GM12801 (cell line): ENCODE data around the gene RALGAPA1.

ENCODE experiments used
- TF ChIP-seq, protein P1 (sequence below): IDR thresholded peaks from one replicate; pipeline ENCODE4 v1.5.1; 2011; ENCODE audit warnings: control low read depth; ENCODE audit not compliant: insufficient read length; ENCODE audit errors: extremely low read depth

RALGAPA1 gene

DNA sequence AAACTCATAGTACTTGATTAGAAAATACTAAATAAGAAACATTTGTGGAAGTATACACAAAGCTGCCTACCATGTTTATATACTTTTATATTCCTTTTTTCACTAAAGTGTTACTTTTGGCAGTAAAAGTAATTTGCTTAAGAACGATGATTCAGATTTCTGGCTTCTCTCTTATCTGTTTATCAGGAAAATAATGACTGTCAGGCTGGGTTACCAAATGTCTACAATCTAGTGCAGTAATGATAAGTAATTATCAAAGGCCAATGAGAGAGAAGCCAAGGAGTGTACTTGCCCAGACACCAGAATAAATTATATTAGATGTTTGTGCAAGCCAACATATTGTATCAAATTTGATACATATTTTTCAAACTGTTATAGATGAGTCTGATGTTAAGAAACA lies 113.4 kb downstream of the RALGAPA1 start:
- TF ChIP-seq, protein P1, sequence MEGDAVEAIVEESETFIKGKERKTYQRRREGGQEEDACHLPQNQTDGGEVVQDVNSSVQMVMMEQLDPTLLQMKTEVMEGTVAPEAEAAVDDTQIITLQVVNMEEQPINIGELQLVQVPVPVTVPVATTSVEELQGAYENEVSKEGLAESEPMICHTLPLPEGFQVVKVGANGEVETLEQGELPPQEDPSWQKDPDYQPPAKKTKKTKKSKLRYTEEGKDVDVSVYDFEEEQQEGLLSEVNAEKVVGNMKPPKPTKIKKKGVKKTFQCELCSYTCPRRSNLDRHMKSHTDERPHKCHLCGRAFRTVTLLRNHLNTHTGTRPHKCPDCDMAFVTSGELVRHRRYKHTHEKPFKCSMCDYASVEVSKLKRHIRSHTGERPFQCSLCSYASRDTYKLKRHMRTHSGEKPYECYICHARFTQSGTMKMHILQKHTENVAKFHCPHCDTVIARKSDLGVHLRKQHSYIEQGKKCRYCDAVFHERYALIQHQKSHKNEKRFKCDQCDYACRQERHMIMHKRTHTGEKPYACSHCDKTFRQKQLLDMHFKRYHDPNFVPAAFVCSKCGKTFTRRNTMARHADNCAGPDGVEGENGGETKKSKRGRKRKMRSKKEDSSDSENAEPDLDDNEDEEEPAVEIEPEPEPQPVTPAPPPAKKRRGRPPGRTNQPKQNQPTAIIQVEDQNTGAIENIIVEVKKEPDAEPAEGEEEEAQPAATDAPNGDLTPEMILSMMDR, result no peak

DNA sequence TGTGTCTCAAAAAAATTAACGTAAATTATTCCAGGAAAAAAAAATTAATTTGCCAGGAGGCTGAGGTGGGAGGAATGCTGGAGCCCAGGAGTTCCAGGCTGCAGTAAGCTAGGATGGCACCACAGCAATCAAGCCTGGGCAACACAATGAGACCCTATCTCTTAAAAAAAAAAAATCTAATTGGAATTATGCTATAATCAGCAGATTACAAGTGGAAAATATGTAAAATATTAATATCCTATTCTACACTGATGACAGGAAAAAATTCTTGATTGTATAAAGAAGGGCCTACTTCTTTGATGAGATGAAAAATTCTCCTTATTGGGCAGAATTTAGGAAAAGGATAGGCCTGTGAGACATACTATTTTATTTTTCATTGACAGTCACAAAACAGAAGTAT lies 114.0 kb downstream of the RALGAPA1 start:
- TF ChIP-seq, protein P1, result no peak

DNA sequence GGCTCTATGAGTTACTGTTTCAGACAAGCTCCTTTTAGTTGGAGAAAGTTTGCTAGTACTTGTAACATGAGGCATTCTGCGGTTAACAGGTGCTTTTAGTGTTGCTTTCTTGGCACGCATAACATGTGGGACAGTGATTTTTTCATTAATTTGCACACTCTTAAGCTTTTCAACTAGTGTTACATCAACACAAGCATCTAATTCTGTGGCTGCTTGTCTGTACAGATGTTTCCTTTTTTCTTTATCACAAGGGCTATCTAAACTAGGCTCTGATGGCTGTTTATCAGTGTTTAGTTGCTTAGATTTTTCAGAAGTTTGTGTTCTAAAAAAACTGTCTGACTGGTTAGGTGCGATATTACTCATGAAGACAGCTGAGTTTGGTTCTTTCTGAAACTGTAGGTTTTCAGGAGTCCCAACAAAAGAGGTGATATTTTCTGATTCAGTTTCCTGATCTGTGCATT lies 120.1 kb downstream of the RALGAPA1 start:
- TF ChIP-seq, protein P1, result no peak

DNA sequence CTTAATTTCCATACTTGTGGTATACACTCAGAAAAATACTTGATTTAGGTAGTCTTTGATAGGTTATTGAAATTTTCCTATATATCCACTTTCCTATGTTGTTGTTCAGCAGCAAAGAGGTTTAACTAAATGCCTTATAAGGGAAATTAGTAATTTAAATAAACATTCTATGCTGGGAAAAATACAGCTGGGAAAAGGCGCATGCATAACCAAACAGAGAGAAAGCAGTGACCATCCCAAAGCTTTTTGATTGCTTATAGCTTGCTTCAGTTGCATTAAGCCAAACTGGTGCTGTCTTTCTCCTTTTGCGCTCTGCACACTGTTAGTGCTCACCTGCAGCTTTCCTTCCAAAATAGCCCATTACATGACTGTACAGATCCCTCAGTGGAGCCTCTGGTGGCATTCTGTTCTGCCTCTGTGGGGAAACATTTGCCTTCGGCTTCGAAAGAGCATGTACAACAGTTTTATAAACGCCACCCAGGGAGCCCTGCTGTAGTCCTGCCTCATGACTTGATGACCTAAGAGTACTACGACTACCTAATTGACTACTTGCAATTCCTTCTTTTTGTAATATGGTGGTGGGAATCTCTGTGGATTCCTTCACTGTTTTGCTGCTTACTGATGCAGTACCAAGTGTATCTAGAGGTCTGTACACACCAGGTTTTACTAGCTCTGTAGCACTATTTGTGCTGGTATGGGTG lies 120.8 kb downstream of the RALGAPA1 start:
- TF ChIP-seq, protein P1, result no peak

DNA sequence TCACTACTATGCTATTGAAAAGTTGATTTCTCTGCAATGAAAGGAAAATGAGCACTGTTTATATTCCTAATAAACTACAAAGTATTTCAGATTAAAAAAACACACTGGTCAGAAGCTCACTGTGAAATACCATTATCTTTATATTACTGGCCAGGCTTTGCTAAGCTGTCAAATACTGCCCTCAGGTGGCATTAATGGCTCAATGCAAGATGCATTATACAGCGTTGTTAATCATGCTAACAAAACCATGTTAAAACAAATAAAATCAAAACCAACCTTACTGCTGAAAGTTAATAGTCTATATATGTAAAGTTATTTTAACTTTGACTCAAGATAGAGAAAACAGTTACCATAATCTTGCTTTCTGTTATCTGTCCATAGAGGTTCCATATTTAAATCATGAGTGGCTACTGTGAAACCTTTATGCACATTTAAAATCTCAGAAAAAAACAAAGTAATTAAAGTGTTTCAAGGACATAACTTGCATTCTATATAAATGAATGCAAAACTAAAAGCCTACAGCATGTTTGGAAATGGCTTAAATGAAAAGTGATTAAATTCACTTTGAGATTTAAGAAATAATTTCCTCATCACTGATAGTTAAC lies 121.7 kb downstream of the RALGAPA1 start:
- TF ChIP-seq, protein P1, result no peak

DNA sequence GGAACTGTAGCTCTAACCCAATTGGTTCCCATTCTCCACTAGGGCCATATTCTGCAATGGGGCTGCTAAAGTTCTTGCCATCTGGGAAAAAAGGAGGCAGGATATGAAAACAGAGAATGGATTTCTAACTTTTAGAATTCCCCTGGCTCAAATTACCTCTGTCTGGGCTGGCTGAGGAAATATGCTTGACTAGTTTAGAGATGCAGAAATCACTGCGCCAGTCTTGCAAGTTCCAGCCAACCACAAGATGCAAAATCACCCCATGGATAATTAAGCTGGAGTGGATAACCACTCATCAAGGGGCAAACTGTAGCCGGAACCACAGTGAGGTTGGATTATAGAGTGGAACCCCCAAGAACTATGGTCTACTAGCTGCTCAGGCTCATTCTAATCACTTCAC lies 126.3 kb downstream of the RALGAPA1 start:
- TF ChIP-seq, protein P1, result no peak

DNA sequence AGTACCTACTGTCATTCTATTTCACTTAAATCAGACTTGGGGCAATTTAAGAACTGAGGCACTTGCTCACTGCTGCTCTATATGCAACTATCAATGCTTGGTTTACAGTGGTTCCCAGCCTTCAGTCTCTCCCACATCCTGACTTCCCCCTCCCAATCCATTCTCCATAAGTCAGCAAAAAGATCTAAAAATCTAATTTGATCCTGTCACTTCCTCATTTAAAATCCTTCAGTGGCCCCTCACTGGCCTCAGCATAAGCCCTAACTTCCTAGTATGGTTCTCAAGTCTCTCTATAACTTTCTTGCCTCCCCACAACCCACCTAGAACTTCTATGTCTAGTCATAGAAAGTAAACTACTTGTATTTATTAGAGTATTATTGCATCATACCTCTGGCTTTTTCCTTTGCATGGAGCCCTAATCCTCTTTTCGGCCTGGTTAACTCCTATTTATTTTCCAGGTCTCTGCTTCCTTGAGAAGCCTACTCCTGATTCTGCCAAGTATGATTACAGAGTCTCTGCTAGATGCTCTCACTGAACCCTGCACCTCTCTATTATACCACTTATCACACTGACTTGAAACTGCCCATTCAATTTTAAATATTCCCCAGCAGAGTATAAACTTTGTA lies 130.6 kb downstream of the RALGAPA1 start:
- TF ChIP-seq, protein P1, result no peak
